GM12892 (cell line): ENCODE results near the gene SH3BP4.

Source experiments
- POLR2A ChIP-seq: IDR thresholded peaks from 2 replicates; pipeline ENCODE4 v1.6.1; 2011; ENCODE audit warnings: low read depth, low read length, control low read depth
- POLR2AphosphoS5 ChIP-seq: IDR thresholded peaks from 2 replicates; pipeline ENCODE4 v1.6.1; 2011; ENCODE audit warnings: low read depth, low read length, control low read depth

GRCh38 chr2:234991793-234992192, 40.0 kb downstream of the SH3BP4 start:
- TF ChIP-seq POLR2A = no peak
- no peak for TF ChIP-seq POLR2AphosphoS5
